Parathyroid adenoma (tissue), 2 donors: ENCODE results near the gene SERPINH1.

Source experiments
- H2AFZ ChIP-seq: fragments of 300-600 bp; sonication (generic); one replicate; pipeline ENCODE4 v1.7.0; 2017; ENCODE audit warnings: antibody characterized with exemption, mild to moderate bottlenecking
- H3K27ac ChIP-seq: fragments of 300-600 bp; sonication (generic); one replicate; pipeline ENCODE4 v1.7.0; 2017
- H3K27me3 ChIP-seq: fragments of 300-600 bp; sonication (generic); one replicate; pipeline ENCODE4 v1.7.0; 2017; ENCODE audit warnings: low read length; ENCODE audit not compliant: control insufficient read depth, insufficient read depth
- H3K36me3 ChIP-seq: fragments of 300-600 bp; sonication (generic); one replicate; pipeline ENCODE4 v1.7.0; 2017; ENCODE audit warnings: low read length; ENCODE audit not compliant: control insufficient read depth, insufficient read depth
- H3K4me1 ChIP-seq: fragments of 300-600 bp; sonication (generic); one replicate; pipeline ENCODE4 v1.7.0; 2017; ENCODE audit warnings: control low read depth
- H3K4me2 ChIP-seq: fragments of 300-600 bp; sonication (generic); one replicate; pipeline ENCODE4 v1.7.0; 2017; ENCODE audit warnings: low read length
- H3K4me3 ChIP-seq: fragments of 300-600 bp; sonication (generic); one replicate; pipeline ENCODE4 v1.7.0; 2017; ENCODE audit warnings: low read depth, low read length
- H3K79me2 ChIP-seq: fragments of 300-600 bp; sonication (generic); one replicate; pipeline ENCODE4 v1.7.0; 2017; ENCODE audit warnings: control low read depth
- H3K9ac ChIP-seq: fragments of 300-600 bp; sonication (generic); one replicate; pipeline ENCODE4 v1.7.0; 2017; ENCODE audit warnings: mild to moderate bottlenecking
- H3K9me3 ChIP-seq: fragments of 300-600 bp; sonication (generic); one replicate; pipeline ENCODE4 v1.7.0; 2017; ENCODE audit warnings: low read length; ENCODE audit not compliant: control insufficient read depth
- TF ChIP-seq, protein P1 (sequence below): fragments of 300-600 bp; sonication (generic); IDR thresholded peaks from one replicate; pipeline ENCODE4 v1.7.0; 2017; ENCODE audit warnings: antibody characterized with exemption, mild to moderate bottlenecking
- donor health status: primary hyperparathyroidism.

SERPINH1 gene

DNA sequence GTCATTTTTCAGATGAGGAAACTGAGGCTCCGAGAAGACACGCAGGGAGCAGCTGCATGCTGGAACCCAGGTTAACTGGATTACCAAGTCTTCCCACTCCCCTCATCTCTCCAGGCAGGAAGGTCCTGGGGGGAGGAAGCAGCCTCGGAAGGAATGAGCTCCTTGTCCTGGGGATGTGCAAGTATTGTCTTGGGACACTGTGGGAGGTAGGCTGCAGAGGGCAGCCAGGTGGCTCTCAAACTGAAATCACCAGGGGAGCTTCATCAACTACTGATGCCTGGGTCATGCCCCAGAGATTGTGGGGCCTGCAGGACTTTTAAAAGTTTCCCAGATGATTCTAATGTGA is 43.9 kb upstream of the SERPINH1 start:
- Histone ChIP-seq H3K9me3 (no peaks in the 10 kb centered on the region), H3K27me3 (no peaks in the 10 kb centered on the region), H3K4me2 (no peak overlapping the region), H3K36me3 (no peaks in the 10 kb centered on the region), H3K4me1 (no peaks in the 10 kb centered on the region), H3K79me2 (no peaks in the 10 kb centered on the region), H3K4me3 (no peak overlapping the region), H2AFZ (no peak overlapping the region), H3K9ac (no peak overlapping the region), H3K27ac (no peak overlapping the region)
- TF ChIP-seq, protein P1, sequence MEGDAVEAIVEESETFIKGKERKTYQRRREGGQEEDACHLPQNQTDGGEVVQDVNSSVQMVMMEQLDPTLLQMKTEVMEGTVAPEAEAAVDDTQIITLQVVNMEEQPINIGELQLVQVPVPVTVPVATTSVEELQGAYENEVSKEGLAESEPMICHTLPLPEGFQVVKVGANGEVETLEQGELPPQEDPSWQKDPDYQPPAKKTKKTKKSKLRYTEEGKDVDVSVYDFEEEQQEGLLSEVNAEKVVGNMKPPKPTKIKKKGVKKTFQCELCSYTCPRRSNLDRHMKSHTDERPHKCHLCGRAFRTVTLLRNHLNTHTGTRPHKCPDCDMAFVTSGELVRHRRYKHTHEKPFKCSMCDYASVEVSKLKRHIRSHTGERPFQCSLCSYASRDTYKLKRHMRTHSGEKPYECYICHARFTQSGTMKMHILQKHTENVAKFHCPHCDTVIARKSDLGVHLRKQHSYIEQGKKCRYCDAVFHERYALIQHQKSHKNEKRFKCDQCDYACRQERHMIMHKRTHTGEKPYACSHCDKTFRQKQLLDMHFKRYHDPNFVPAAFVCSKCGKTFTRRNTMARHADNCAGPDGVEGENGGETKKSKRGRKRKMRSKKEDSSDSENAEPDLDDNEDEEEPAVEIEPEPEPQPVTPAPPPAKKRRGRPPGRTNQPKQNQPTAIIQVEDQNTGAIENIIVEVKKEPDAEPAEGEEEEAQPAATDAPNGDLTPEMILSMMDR, result no peak

DNA sequence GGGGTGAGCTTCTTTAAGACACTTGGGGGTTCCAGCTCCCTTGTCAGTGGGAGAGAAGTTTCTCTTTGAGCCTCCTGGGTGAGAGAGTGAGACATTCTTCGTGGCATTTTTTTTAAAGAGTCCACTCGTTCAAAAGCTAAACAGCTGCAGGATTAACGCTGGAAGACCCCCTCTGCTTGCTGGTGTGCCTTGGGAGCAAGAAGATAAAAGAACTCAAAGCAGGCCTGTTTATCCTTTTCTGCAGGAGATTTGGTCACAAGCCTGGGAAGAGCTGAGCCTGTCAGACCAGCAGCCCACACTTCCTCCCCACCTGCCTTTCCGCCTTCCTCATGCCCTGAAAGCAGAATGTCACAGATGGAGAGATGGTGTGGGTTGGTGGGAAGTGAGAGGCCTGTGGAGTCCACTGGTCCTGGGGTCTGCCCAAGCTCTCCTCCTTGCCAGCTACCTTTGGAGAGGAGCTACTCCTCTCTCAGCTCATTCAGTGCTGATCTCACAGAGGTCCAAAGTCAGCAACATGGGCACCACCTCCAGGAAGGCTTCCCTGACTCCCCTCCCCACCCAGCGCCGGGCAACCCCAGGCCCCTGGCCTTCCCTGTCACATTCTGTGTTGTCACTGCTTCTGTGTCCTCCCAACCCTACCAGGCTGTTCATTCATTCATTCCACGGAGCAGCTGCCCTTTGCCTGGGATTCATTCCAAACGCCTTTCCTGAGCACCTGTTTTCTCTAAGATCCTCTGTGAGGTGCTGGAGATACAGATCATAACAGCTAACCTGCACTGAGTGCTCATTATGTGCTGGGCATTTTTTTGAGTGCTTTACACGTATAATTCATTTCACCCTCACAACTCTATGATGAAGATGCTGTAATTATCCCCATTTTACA is 43.0 kb upstream of the SERPINH1 start:
- no peak overlapping the region for H3K4me2 ChIP-seq
- no peaks in the 10 kb centered on the region for H3K79me2 ChIP-seq
- TF ChIP-seq, protein P1, result no peak
- no peak overlapping the region for H3K4me3 ChIP-seq
- no peak overlapping the region for H3K9ac ChIP-seq
- no peaks in the 10 kb centered on the region for H3K36me3 ChIP-seq
- no peaks in the 10 kb centered on the region for H3K4me1 ChIP-seq
- H2AFZ ChIP-seq, result no peak overlapping the region
- H3K9me3 ChIP-seq, result no peaks in the 10 kb centered on the region
- H3K27me3 ChIP-seq, result no peaks in the 10 kb centered on the region
- no peak overlapping the region for H3K27ac ChIP-seq

- H3K4me2 ChIP-seq, result no peak overlapping the region
- H2AFZ ChIP-seq, result no peak overlapping the region
- no peaks in the 10 kb centered on the region for H3K27me3 ChIP-seq
- no peak overlapping the region for H3K9ac ChIP-seq
- H3K9me3 ChIP-seq, result no peaks in the 10 kb centered on the region
- H3K27ac ChIP-seq, result no peak overlapping the region
- TF ChIP-seq, protein P1, result no peak
- no peaks in the 10 kb centered on the region for H3K4me1 ChIP-seq
- no peaks in the 10 kb centered on the region for H3K36me3 ChIP-seq
- no peaks in the 10 kb centered on the region for H3K79me2 ChIP-seq
- H3K4me3 ChIP-seq, result no peak overlapping the region
Measured at GRCh38 chr11:75520688-75521087, 41.4 kb upstream of the SERPINH1 start.

GRCh38 chr11:75522286-75523044 is 39.6 kb upstream of the SERPINH1 start:
- Histone ChIP-seq H3K27me3 (no peaks in the 10 kb centered on the region), H2AFZ (no peak overlapping the region), H3K4me1 (no peaks in the 10 kb centered on the region), H3K4me2 (no peak overlapping the region), H3K79me2 (no peaks in the 10 kb centered on the region), H3K9me3 (no peaks in the 10 kb centered on the region), H3K9ac (no peak overlapping the region), H3K27ac (no peak overlapping the region), H3K36me3 (no peaks in the 10 kb centered on the region), H3K4me3 (no peak overlapping the region)
- TF ChIP-seq, protein P1, result no peak
